Measurements from ENCODE around the gene GOPC. TPM values are rescaled to one million over a fixed set of nuclear protein-coding genes. Genes with fewer than 3 reads are reported as not detected.

Gene GOPC
- total RNA-seq, 1 donor from 2014 or later, result 32.8 TPM

GRCh38 chr6:117557951-117558350 is 44.4 kb downstream of the GOPC start:
- H3K9me3 Mint-ChIP-seq, result no peaks in the 10 kb centered on the region
- no peaks in the 10 kb centered on the region for H3K27me3 Mint-ChIP-seq
- no peak overlapping the region for H3K27ac Mint-ChIP-seq
- no peak for TF ChIP-seq CTCF (conservative IDR thresholded peaks at IDR 0.05)
- H3K4me3 Mint-ChIP-seq, result no peak overlapping the region
- no peaks in the 10 kb centered on the region for H3K4me1 Mint-ChIP-seq (ENCODE audit: unreplicated experiment)
- H3K36me3 Mint-ChIP-seq, result peaks cover 5% of the 10 kb centered on the region
- no peak for DNase-seq (ENCODE audit: extremely low spot score, unreplicated experiment)

GRCh38 chr6:117555882-117556498 is 46.3 kb downstream of the GOPC start:
- Mint-ChIP-seq H3K36me3 (peaks cover 5% of the 10 kb centered on the region), H3K27me3 (no peaks in the 10 kb centered on the region), H3K4me1 (ENCODE audit: unreplicated experiment) (no peaks in the 10 kb centered on the region), H3K9me3 (no peaks in the 10 kb centered on the region), H3K4me3 (no peak overlapping the region), H3K27ac (no peak overlapping the region)
- peak; percentile 96 for TF ChIP-seq CTCF (conservative IDR thresholded peaks at IDR 0.05)
- no peak for DNase-seq (ENCODE audit: extremely low spot score, unreplicated experiment)

GRCh38 chr6:117555262-117555849 is 47.0 kb downstream of the GOPC start:
- DNase-seq (ENCODE audit: extremely low spot score, unreplicated experiment), result no peak
- H3K4me3 Mint-ChIP-seq, result no peak overlapping the region
- H3K9me3 Mint-ChIP-seq, result no peaks in the 10 kb centered on the region
- H3K27ac Mint-ChIP-seq, result no peak overlapping the region
- H3K27me3 Mint-ChIP-seq, result no peaks in the 10 kb centered on the region
- no peaks in the 10 kb centered on the region for H3K4me1 Mint-ChIP-seq (ENCODE audit: unreplicated experiment)
- H3K36me3 Mint-ChIP-seq, result peaks cover 5% of the 10 kb centered on the region
- no peak for TF ChIP-seq CTCF (conservative IDR thresholded peaks at IDR 0.05)

- no peak overlapping the region for H3K27ac Mint-ChIP-seq
- no peaks in the 10 kb centered on the region for H3K9me3 Mint-ChIP-seq
- DNase-seq (ENCODE audit: extremely low spot score, unreplicated experiment), result no peak
- no peaks in the 10 kb centered on the region for H3K36me3 Mint-ChIP-seq
- H3K4me3 Mint-ChIP-seq, result no peak overlapping the region
- H3K27me3 Mint-ChIP-seq, result no peaks in the 10 kb centered on the region
- H3K4me1 Mint-ChIP-seq (ENCODE audit: unreplicated experiment), result peaks cover 9% of the 10 kb centered on the region
- no peak for TF ChIP-seq CTCF (conservative IDR thresholded peaks at IDR 0.05)
Observed at GRCh38 chr6:117553142-117553541, 49.2 kb downstream of the GOPC start.

- no peak for DNase-seq (ENCODE audit: extremely low spot score, unreplicated experiment)
- no peak for TF ChIP-seq CTCF (conservative IDR thresholded peaks at IDR 0.05)
- no peak overlapping the region for H3K27ac Mint-ChIP-seq
- H3K9me3 Mint-ChIP-seq, result no peaks in the 10 kb centered on the region
- no peaks in the 10 kb centered on the region for H3K36me3 Mint-ChIP-seq
- no peaks in the 10 kb centered on the region for H3K27me3 Mint-ChIP-seq
- peaks cover 9% of the 10 kb centered on the region for H3K4me1 Mint-ChIP-seq (ENCODE audit: unreplicated experiment)
- no peak overlapping the region for H3K4me3 Mint-ChIP-seq
Observed at GRCh38 chr6:117552618-117553017, 49.7 kb downstream of the GOPC start.

Data from type B pancreatic cell (in vitro differentiated cells).